Activated naive CD8-positive, alpha-beta T cell treated with anti-CD3 and anti-CD28 coated beads, Interleukin-2, amount 10 ng/mL, durations not matched to agents 7 days and 5 days (primary cell): ENCODE data around the gene HFE. TPM values are rescaled to one million over a fixed set of nuclear protein-coding genes. Genes with fewer than 3 reads are reported as not detected.
A peak's percentile ranks its signal among the peaks of the same experiment; 100 is the strongest.
"Not testable (repeated sequence)": the region's sequence is repeated elsewhere in the genome, so short reads cannot be mapped to it uniquely, and the experiment has no call there.

Source experiments
- ATAC-seq: fragments of 150-1000 bp; cut with Tn5 transposase; one replicate; pipeline ENCODE4 v1.10.0; 2021; ENCODE audit warnings: low read depth, moderate library complexity
- POLR2A ChIA-PET: fragments of 350-600 bp; sonication (Branson Sonifier 250); formaldehyde crosslinking; loops from one replicate; lab custom pipeline; 2021; ENCODE audit warnings: antibody characterized with exemption; lab: Charles Lee
- DNase-seq: peaks from one replicate; pipeline ENCODE4 v3.0.0; 2021
- H3K27ac Mint-ChIP-seq: one replicate; pipeline ENCODE4 v1.8.0; 2022; ENCODE audit warnings: mild to moderate bottlenecking, mixed read lengths
- H3K27me3 Mint-ChIP-seq: one replicate; pipeline ENCODE4 v1.8.0; 2022; ENCODE audit warnings: mild to moderate bottlenecking, moderate library complexity, mixed read lengths
- H3K36me3 Mint-ChIP-seq: one replicate; pipeline ENCODE4 v1.8.0; 2021; ENCODE audit warnings: mild to moderate bottlenecking, mixed read lengths
- H3K4me1 Mint-ChIP-seq: one replicate; pipeline ENCODE4 v1.8.0; 2021; ENCODE audit warnings: mixed read lengths
- H3K4me3 Mint-ChIP-seq: one replicate; pipeline ENCODE4 v1.8.0; 2022; ENCODE audit warnings: mild to moderate bottlenecking, moderate library complexity, mixed read lengths
- H3K9me3 Mint-ChIP-seq: one replicate; pipeline ENCODE4 v1.8.0; 2021; ENCODE audit warnings: mixed read lengths
- total RNA-seq, 2 experiments: library from RNA; stranded (reverse); gene quantifications; one replicate each; pipeline ENCODE4 v1.2.3, GENCODE V29; 2021

HFE gene
- total RNA-seq, 2 experiments from 2014 or later: 5.0 to 7.2 TPM

DNA sequence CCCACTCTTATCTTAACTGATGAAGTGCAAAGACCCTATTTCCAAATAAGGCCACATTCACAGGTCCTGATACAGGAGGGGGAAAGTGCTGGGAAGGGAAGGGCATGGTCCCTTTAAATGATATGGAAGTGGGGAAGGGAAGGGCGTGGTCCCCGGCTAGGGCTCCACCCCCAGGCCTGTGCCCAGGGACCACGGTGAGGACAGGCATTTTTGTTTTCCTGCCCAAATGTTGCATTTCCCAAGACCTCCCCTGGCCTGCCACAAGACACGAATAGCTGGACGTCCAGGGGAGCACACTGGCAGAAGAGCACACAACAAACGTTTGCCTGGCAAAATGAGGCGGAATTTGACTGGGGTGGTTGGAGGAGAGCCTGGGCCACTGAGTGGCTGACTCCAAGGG lies 16.1 kb upstream of the HFE start:
- Mint-ChIP-seq H3K27ac (no peak overlapping the region), H3K9me3 (no peaks in the 10 kb centered on the region), H3K4me1 (peaks cover 6% of the 10 kb centered on the region), H3K36me3 (no peaks in the 10 kb centered on the region), H3K27me3 (peaks cover 25% of the 10 kb centered on the region), H3K4me3 (no peak overlapping the region)
- no peak for ATAC-seq
- DNase-seq: no peak
- POLR2A ChIA-PET: interaction anchor here (1.4 kb wide), 1 partner anchor 17 kb away, joined by 5 read pairs; the partner anchor contains the start of gene HFE

DNA sequence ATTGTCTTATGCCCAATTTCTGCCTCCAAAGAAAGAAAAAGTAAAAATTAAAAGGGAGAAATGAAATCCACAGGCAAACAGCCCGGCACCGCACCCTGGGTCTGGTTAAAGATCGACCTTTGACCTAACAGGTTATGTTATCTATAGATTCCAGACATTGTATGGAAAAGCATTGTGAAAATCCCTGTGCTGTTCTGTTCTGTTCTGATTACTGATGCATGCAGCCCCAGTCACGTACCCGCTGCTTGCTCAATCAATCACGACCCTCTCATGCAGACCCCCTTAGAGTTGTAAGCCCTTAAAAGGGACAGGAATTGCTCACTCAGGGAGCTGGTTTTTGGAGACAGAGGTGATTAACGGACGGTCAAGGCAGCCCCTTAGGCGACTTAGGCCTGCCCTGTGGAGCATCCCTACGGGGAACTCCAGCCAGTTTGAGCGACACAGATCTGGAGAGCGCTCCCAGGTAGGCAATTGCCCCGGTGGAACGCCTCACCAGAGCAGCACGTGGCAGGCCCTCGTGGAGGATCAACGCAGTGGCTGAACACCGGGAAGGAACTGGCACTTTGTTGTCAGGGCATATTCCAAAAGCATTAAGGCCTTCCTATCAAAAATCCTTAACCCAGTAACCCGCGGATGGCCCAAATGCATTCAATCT lies 12.0 kb upstream of the HFE start:
- Mint-ChIP-seq H3K36me3 (no peaks in the 10 kb centered on the region), H3K4me3 (no peak overlapping the region), H3K27ac (no peak overlapping the region), H3K9me3 (peaks cover 4% of the 10 kb centered on the region), H3K4me1 (peaks cover 6% of the 10 kb centered on the region), H3K27me3 (peaks cover 14% of the 10 kb centered on the region)
- no peak for ATAC-seq
- no peak for DNase-seq
- POLR2A ChIA-PET: interaction anchor here (1.0 kb wide), 1 partner anchor 11 kb away, joined by 3 read pairs; no protein-coding TSS in a partner anchor

DNA sequence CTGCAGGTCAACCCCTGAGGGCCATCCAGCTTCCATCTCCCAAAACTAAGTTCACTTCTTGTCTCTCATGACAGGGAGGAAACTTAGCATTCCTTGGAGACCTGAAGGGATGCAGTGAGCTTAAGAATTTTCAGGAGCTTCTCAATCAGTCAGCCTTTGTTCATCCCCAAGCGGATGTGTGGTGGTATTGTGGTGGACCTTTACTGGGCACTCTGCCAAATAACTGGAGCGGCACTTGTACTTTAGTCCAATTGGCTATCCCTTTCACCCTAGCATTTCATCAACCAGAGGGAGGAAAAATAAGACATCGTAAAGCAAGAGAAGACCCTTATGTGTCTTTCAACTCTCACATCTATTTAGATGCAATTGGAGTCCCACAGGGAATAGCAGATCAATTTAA lies 9.2 kb upstream of the HFE start:
- DNase-seq, ATAC-seq, H3K4me3 Mint-ChIP-seq, H3K4me1 Mint-ChIP-seq, H3K36me3 Mint-ChIP-seq, H3K27ac Mint-ChIP-seq: not testable (repeated sequence)
- POLR2A ChIA-PET: interaction anchor here (0.7 kb wide), 1 partner anchor 19 kb away, joined by 3 read pairs; no protein-coding TSS in a partner anchor
- Mint-ChIP-seq H3K9me3 (peaks cover 11% of the 10 kb centered on the region), H3K27me3 (peaks cover 13% of the 10 kb centered on the region)

DNA sequence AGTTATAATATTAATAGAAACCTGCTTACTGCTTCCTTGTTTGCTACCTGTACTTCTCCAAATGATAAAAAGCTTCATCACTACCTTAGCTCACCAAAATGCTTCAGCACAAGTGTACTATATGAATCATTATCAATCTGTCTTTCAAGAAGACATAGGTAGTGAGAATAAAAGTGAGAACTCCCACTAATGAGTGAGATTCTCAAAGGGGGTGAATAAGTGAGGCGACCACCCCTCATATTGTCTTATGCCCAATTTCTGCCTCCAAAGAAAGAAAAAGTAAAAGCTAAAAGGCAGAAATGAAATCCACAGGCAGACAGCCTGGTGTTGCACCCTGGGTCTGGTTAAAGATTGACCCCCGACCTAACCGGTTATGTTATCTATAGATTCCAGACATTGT lies 6.1 kb upstream of the HFE start:
- H3K36me3 Mint-ChIP-seq: not testable (repeated sequence)
- H3K4me1 Mint-ChIP-seq: peaks cover 14% of the 10 kb centered on the region
- POLR2A ChIA-PET: interaction anchor here (0.8 kb wide), 1 partner anchor 14 kb away, joined by 4 read pairs; no protein-coding TSS in a partner anchor

DNA sequence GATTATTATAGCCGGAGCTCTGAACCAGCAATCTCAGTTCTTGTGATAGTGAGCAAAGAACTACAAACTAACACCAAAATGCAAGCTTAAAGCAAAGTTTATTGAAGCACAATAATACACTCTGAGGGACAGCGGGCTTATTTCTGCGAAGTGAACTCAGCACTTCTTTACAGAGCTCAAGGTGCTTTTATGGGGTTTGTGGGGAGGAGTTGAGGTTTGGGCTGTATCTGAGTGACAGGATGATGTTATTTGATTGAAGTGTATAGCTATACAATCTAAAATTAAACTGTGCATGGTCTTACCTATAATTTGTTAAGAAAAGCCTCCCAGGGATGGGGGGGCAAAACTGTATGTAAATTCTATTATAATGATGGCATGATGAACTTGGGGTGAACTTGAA lies 1.0 kb upstream of the HFE start:
- H3K27ac Mint-ChIP-seq: peak overlapping the region; percentile 80
- no peak for DNase-seq
- peak; percentile 96 for ATAC-seq
- peaks cover 3% of the 10 kb centered on the region for H3K27me3 Mint-ChIP-seq
- peak overlapping the region; percentile 86 for H3K4me3 Mint-ChIP-seq
- H3K4me1 Mint-ChIP-seq: peaks cover 44% of the 10 kb centered on the region
- POLR2A ChIA-PET: interaction anchor here (0.7 to 3.2 kb wide), 12 partner anchors 11 to 1045 kb away, joined by 3 to 37 read pairs (median 5); a partner anchor contains a TSS
- peaks cover 7% of the 10 kb centered on the region for H3K9me3 Mint-ChIP-seq
- H3K36me3 Mint-ChIP-seq: peaks cover 10% of the 10 kb centered on the region

More for the DNA sequence above, 6.1 kb upstream of the HFE start:
- not testable (repeated sequence) for H3K27ac Mint-ChIP-seq, DNase-seq, H3K4me3 Mint-ChIP-seq, ATAC-seq
- peaks cover 11% of the 10 kb centered on the region for H3K27me3 Mint-ChIP-seq
- H3K9me3 Mint-ChIP-seq: peaks cover 11% of the 10 kb centered on the region

DNA sequence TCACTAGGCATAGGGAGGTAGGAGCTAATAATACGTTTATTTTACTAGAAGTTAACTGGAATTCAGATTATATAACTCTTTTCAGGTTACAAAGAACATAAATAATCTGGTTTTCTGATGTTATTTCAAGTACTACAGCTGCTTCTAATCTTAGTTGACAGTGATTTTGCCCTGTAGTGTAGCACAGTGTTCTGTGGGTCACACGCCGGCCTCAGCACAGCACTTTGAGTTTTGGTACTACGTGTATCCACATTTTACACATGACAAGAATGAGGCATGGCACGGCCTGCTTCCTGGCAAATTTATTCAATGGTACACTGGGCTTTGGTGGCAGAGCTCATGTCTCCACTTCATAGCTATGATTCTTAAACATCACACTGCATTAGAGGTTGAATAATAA lies 1.1 kb downstream of the HFE start:
- Mint-ChIP-seq H3K27ac (peak overlapping the region; percentile 81), H3K4me3 (peak overlapping the region; percentile 86), H3K36me3 (peaks cover 14% of the 10 kb centered on the region), H3K27me3 (no peaks in the 10 kb centered on the region), H3K4me1 (peaks cover 52% of the 10 kb centered on the region), H3K9me3 (no peaks in the 10 kb centered on the region)
- no peak for DNase-seq
- ATAC-seq: no peak
- POLR2A ChIA-PET: interaction anchor here (0.6 to 3.2 kb wide), 10 partner anchors 15 to 117 kb away, joined by 3 to 37 read pairs (median 6); a partner anchor contains a TSS

DNA sequence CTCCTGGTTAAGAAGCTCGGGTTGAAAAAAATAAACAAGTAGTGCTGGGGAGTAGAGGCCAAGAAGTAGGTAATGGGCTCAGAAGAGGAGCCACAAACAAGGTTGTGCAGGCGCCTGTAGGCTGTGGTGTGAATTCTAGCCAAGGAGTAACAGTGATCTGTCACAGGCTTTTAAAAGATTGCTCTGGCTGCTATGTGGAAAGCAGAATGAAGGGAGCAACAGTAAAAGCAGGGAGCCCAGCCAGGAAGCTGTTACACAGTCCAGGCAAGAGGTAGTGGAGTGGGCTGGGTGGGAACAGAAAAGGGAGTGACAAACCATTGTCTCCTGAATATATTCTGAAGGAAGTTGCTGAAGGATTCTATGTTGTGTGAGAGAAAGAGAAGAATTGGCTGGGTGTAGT lies 2.0 kb downstream of the HFE start:
- peaks cover 53% of the 10 kb centered on the region for H3K4me1 Mint-ChIP-seq
- H3K27ac Mint-ChIP-seq: no peak overlapping the region
- no peaks in the 10 kb centered on the region for H3K9me3 Mint-ChIP-seq
- peaks cover 16% of the 10 kb centered on the region for H3K36me3 Mint-ChIP-seq
- POLR2A ChIA-PET: interaction anchor here (1.3 to 2.4 kb wide), 3 partner anchors 10 to 33 kb away, joined by 4 to 14 read pairs (median 11); a partner anchor contains a TSS
- DNase-seq (no peak), ATAC-seq (no peak)
- no peak overlapping the region for H3K4me3 Mint-ChIP-seq
- no peaks in the 10 kb centered on the region for H3K27me3 Mint-ChIP-seq

DNA sequence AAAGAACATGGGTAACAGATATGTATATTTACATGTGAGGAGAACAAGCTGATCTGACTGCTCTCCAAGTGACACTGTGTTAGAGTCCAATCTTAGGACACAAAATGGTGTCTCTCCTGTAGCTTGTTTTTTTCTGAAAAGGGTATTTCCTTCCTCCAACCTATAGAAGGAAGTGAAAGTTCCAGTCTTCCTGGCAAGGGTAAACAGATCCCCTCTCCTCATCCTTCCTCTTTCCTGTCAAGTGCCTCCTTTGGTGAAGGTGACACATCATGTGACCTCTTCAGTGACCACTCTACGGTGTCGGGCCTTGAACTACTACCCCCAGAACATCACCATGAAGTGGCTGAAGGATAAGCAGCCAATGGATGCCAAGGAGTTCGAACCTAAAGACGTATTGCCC lies 5.2 kb downstream of the HFE start:
- no peak for DNase-seq

DNA sequence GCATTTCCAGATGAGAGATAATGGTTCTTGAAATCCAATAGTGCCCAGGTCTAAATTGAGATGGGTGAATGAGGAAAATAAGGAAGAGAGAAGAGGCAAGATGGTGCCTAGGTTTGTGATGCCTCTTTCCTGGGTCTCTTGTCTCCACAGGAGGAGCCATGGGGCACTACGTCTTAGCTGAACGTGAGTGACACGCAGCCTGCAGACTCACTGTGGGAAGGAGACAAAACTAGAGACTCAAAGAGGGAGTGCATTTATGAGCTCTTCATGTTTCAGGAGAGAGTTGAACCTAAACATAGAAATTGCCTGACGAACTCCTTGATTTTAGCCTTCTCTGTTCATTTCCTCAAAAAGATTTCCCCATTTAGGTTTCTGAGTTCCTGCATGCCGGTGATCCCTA lies 6.8 kb downstream of the HFE start:
- no peak for ATAC-seq
- H3K36me3 Mint-ChIP-seq: peaks cover 16% of the 10 kb centered on the region

More for the DNA sequence above, 5.2 kb downstream of the HFE start:
- Mint-ChIP-seq H3K27ac (no peak overlapping the region), H3K4me3 (no peak overlapping the region), H3K4me1 (peaks cover 39% of the 10 kb centered on the region), H3K9me3 (no peaks in the 10 kb centered on the region), H3K27me3 (peaks cover 2% of the 10 kb centered on the region), H3K36me3 (peaks cover 16% of the 10 kb centered on the region)
- ATAC-seq: no peak
- POLR2A ChIA-PET: interaction anchor here (1.2 to 3.0 kb wide), 3 partner anchors 11 to 37 kb away, joined by 7 to 10 read pairs (median 8); a partner anchor contains a TSS

DNA sequence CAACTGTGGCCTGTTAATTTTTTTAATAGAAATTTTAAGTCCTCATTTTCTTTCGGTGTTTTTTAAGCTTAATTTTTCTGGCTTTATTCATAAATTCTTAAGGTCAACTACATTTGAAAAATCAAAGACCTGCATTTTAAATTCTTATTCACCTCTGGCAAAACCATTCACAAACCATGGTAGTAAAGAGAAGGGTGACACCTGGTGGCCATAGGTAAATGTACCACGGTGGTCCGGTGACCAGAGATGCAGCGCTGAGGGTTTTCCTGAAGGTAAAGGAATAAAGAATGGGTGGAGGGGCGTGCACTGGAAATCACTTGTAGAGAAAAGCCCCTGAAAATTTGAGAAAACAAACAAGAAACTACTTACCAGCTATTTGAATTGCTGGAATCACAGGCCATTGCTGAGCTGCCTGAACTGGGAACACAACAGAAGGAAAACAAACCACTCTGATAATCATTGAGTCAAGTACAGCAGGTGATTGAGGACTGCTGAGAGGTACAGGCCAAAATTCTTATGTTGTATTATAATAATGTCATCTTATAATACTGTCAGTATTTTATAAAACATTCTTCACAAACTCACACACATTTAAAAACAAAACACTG lies 10.1 kb downstream of the HFE start:
- POLR2A ChIA-PET: interaction anchor here (0.6 to 10.1 kb wide), 5 partner anchors 19 to 65 kb away, joined by 3 to 223 read pairs (median 3); a partner anchor contains a TSS
- ATAC-seq (peak; percentile 72), DNase-seq (no peak)
- Mint-ChIP-seq H3K4me1 (peaks cover 14% of the 10 kb centered on the region), H3K36me3 (peaks cover 8% of the 10 kb centered on the region), H3K9me3 (no peaks in the 10 kb centered on the region), H3K27ac (no peak overlapping the region), H3K27me3 (peaks cover 5% of the 10 kb centered on the region), H3K4me3 (no peak overlapping the region)

More for the DNA sequence above, 6.8 kb downstream of the HFE start:
- no peak overlapping the region for H3K4me3 Mint-ChIP-seq
- no peaks in the 10 kb centered on the region for H3K9me3 Mint-ChIP-seq
- peaks cover 5% of the 10 kb centered on the region for H3K27me3 Mint-ChIP-seq
- H3K27ac Mint-ChIP-seq: no peak overlapping the region
- peaks cover 32% of the 10 kb centered on the region for H3K4me1 Mint-ChIP-seq
- DNase-seq: no peak
- POLR2A ChIA-PET: interaction anchor here (0.6 to 3.0 kb wide), 4 partner anchors 30 to 73 kb away, joined by 4 to 10 read pairs (median 6); a partner anchor contains a TSS

DNA sequence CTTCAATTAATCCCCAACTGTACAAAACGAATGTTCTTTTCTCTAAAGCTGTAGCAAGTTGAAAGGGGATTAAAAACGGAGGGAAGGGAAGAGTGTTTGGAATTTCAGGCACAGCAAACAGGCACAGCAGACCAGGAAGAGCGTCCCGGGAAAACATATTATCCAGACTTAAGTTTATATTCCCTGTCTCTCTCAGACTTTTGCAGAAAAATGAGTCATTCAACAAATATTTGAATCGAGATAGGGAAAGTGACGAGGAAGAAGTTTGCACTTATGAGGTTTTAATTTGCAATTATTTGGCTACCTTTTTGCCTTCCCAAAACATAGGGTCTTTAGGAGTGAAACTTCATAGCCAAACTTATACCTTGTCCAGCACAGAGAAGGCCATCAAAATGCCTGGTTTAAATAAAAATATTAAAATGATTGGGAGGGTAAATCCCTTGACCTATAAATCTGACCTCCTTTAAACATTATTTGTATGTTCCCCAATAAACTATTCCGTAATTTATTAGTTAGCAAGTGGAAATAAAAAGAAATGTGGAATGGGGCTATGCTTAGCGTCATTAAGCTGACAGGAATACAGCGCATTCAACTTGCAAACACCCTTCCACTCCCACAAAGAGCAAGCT lies 16.0 kb downstream of the HFE start:
- no peaks in the 10 kb centered on the region for H3K9me3 Mint-ChIP-seq
- H3K27ac Mint-ChIP-seq: peak overlapping the region; percentile 100
- DNase-seq (no peak), ATAC-seq (peak; percentile 77)
- H3K4me3 Mint-ChIP-seq: peak overlapping the region; percentile 93
- POLR2A ChIA-PET: interaction anchor here (0.6 to 10.1 kb wide), 45 partner anchors 8 to 1708 kb away, joined by 3 to 252 read pairs (median 7); partner anchors contain the start of gene HFE
- peaks cover 18% of the 10 kb centered on the region for H3K4me1 Mint-ChIP-seq
- no peaks in the 10 kb centered on the region for H3K36me3 Mint-ChIP-seq
- no peaks in the 10 kb centered on the region for H3K27me3 Mint-ChIP-seq

DNA sequence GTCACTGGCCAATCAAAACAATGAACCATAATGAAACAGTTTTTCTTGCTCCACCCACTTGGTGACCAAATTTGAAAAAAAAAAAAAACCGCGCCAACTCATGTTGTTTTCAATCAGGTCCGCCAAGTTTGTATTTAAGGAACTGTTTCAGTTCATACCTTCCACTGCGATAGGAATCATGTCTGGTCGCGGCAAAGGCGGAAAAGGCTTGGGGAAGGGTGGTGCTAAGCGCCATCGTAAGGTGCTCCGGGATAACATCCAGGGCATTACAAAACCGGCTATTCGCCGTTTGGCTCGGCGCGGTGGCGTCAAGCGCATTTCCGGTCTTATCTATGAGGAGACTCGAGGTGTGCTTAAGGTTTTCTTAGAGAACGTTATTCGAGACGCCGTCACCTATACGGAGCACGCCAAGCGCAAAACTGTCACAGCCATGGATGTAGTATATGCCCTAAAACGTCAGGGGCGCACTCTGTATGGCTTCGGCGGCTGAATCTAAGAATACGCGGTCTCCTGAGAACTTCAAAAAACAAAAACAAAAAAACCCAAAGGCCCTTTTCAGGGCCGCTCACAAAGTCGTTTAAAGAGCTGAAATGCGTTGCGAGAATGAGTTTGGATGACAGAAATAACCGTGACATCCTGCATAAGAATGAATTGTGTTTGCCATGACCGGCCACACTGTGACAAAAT lies 16.7 kb downstream of the HFE start:
- Mint-ChIP-seq H3K36me3 (no peaks in the 10 kb centered on the region), H3K27me3 (no peaks in the 10 kb centered on the region), H3K27ac (peak overlapping the region; percentile 100), H3K9me3 (no peaks in the 10 kb centered on the region), H3K4me1 (peaks cover 18% of the 10 kb centered on the region), H3K4me3 (peak overlapping the region; percentile 93)
- DNase-seq: peak; percentile 86
- POLR2A ChIA-PET: interaction anchor here (0.6 to 10.1 kb wide), 53 partner anchors 8 to 1708 kb away, joined by 3 to 252 read pairs (median 6); partner anchors contain the start of gene HFE
- ATAC-seq: peak; percentile 89
